Pons (tissue), 1 donor: ENCODE measurements around the gene MPC1L.

Experiments
- DNase-seq: peaks from one replicate; pipeline ENCODE4 v3.0.0-alpha.2; 2016; ENCODE audit warnings: low spot score

MPC1L gene

DNA sequence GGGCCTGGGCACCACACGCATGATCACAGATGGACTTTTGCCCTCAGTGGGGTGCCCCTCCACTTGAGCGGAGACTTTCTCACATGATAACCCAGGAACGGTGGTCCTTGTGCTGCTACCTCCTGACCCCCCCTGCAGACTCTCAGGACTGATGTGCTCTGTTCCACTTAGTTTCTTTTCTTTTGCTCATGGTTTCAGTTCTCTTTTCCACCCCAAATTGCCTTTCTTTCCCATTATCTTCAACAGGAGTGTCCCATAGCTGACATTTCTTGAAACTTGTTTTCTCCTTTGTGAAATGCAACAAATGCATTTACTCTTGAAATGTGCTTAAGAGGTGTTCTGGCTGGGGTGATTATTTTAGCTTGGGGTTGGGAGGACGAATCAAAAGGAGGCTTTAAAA is 9.0 kb downstream of the MPC1L start:
- DNase-seq, result no peak

- no peak for DNase-seq
These were observed 14.5 kb downstream of the MPC1L start for GRCh38 chrX:40637687-40638086.

GRCh38 chrX:40644176-40644575 is 20.9 kb downstream of the MPC1L start:
- DNase-seq, result peak; percentile 73

DNA sequence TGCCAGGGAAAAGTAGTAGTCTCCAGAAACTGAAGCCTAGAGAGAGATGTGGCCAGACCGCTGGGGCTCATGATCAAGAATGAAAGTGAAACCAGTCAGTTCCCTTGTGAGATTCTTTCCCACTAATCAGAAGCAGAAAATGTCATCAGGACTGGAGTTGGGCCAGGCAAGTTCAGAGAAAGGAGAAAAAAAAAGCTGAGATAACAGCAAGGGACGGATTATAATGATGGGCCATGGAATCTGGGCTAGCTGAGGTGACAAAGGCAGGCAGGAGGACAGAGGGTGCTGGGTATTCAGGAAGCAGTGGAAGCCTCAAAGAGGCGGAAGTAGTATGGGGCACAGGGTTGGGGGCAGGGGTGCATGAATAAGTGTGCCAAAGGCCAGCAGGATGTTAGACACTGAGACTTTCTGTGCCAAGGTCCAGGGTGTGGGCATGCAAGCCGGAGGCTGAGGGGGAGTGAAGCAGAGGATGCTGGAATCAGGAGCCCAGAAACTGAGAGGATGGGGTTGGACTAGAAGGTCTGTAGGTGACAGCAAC is 21.7 kb downstream of the MPC1L start:
- DNase-seq, result peak; percentile 79

DNA sequence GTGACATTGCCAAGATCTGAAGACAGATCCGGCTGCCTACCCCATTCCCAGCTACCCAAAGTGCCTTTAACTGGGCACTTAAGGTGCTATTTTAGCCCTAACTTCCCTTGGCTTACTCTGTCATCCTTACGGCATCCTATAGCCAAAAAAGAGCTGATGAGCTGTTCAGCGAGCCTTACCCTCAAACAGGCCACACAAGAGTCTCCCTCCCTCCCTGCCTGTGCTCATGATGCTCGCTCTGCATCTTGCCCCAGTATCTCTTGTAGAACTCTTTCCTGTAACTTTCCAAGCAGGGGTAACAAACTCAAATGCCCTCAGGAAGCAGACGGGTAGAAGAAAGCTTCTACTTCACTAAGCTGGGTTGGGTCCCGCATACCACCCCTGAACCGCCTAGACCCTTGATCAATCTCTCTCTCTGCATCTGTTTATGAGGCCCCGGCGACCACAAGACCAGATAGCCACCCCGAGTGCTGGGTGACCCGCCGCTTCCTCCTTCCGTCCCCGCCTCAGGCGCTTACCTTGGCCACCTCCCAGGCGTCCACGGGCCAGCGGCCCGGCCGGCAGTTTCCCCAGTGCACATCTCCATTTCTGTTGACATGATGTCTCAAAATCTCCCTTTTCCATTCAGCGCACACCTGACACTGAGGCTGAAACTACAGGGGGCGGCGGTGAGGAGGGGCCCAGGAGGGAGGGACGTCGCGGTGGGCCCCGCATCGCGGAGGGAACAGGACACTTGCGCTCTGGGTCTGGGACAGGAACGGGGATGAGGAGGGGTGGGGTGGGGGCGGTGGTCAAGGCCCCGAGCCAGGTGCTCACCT is 23.5 kb downstream of the MPC1L start:
- DNase-seq, result no peak

DNA sequence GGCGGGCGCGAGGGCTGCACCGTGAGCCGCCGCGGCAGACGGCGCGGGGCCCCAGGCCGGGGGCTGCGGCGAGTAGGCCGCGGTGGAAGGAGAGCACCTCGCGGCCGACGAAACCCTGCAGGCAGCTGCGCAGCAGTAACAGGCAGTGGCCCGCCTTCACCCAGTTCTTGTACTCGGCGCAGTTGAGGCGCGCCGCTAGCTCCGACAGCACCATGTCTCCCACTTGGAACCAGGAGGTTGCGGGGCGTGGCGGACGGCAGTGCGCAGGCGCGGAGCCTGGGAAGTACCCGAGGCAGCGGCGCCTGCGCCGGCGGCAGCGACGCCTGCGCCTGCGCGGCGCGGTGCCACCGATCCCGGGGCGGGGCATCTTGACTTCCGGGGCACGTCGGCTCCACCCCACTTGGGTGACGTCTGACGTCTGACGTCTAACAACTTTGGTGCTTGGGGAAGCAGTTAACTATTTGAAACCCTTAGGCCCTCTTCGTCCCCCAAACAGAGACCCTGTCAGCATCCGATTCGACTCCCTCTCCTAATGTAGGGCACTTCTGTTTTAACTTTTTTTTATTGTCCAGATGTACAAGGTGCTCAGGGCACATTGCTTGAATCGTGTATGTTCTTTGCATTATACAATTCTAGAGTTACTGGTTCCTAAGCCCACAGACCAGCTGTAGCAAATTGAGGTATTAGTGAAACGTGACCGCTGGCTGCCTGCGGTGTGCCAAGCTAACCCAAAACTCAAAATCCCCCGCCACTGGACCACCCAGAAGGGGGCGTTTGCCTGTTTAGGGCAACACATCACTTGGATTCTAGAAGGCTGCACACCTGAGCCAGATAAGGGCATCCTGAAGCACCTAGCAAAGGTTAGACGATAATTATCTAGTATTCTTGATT is 24.3 kb downstream of the MPC1L start, which contains the start of gene CXorf38:
TSS of gene CXorf38 (minus strand) at position 255 of the 891 bp plus-strand sequence. CDS start at position 214, 41 bp downstream.
- DNase-seq, result peak; percentile 87

GRCh38 chrX:40651620-40652223 is 28.5 kb downstream of the MPC1L start:
- DNase-seq, result peak; percentile 65

DNA sequence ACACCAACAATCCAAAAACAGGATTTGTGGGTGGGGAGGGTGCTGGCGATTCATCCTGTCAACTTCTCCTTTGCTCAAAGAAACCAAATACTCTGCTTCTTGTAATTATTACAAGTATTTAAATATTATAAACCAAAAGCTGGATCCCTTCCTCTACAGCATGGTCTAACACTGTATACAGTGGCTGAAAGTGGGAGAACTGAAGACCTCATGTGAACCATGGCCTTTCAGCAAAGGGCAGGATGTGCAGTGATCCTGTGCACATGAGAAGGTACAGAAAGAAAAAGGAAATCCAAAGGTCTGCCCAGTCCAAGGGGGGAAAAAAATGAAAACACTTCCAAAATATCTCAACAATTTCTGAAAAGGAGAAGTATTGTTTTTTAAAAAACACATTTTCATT is 29.4 kb downstream of the MPC1L start:
- DNase-seq, result no peak

DNA sequence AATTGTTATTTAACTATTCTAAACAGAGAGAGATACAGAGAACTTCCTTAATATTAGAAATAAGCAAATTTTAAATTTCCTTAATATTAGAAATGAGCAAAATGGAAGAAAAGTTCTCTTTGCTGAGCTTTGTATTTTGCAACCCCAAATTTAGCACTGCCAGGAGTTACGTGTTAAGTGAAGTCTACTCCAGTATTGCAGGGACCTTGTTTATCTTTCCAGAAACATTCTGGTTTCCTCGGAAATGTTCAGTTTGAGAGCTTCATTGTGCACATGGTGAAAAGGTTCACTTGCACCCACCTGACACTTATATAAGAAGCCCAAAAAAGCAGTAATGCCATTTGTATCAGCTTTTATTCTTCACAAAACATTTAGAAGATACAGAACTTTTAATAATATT is 30.3 kb downstream of the MPC1L start:
- DNase-seq, result no peak

DNA sequence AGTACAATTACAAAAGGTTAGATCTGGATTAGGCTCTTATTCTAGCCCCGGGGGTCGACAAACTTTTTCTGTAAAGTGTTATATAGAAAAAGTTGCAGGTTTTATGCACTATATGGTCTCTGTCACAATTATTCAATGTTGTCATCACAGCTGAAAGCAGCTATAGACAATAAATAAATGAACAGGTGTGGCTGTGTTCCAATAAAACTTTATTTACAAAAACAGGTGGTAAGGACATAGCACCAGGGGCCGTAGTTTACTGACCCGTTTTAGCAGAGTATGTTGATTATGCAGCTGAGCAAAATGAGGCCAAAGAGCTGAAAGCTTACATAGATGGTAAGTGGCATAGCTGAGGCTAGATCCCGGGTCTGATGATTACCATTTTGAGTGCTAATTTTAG is 37.2 kb downstream of the MPC1L start:
- no peak for DNase-seq

GRCh38 chrX:40661489-40661888 is 38.3 kb downstream of the MPC1L start:
- DNase-seq, result no peak

GRCh38 chrX:40663078-40663740 is 40.0 kb downstream of the MPC1L start:
- DNase-seq, result no peak

GRCh38 chrX:40663880-40664630 is 40.8 kb downstream of the MPC1L start:
- peak; percentile 29 for DNase-seq

DNA sequence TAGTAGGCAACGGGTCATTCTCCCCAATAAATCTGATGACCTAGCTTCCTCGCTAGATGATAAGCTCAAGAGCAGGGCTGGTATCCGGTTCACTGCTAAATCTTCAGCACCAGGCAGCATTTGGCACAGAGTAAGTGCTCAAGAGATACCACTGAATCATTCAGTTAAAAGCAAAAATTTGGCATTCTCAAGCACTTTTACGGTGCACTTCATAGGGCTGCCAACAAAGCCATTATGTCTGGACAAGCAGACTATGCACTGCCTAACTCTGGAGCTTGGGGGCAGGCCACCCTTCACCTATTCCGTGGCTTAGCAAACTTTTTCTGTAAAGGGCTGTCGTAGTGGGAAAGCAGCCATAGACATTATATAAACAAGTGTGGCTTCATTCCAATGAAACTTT is 47.9 kb downstream of the MPC1L start:
- no peak for DNase-seq
